HCT116 (cell line): Measurements from ENCODE around the gene KAT6B. TPM values are rescaled to one million over a fixed set of nuclear protein-coding genes. Genes with fewer than 3 reads are reported as not detected.

Source experiments
- ATAC-seq: fragments of 200-7000 bp; cut with Tn5 transposase; 2 replicates; pipeline ENCODE4 v1.9.1; 2020; ENCODE audit warnings: mild to moderate bottlenecking, moderate library complexity
- BruUV-seq: library from RNA; stranded (reverse); fragments of 400-500 nt; replicated peaks from 2 replicates; lab custom pipeline; 2021; lab: Mats Ljungman, UMichigan
- CTCF ChIA-PET: fragments of 300-600 bp; sonication (Branson Sonifier 250); formaldehyde crosslinking; loops from one replicate; lab custom pipeline; 2021; ENCODE audit warnings: antibody characterized with exemption; lab: Charles Lee
- POLR2A ChIA-PET: fragments of 300-600, 350-600 bp; sonication (Branson Sonifier 250); formaldehyde crosslinking; loops from one replicate; lab custom pipeline; 2021; ENCODE audit warnings: antibody characterized with exemption; lab: Charles Lee
- RAD21 ChIA-PET, 2 experiments: fragments of 300-600 bp; sonication (Branson Sonifier 250); formaldehyde crosslinking; loops; one replicate each; lab custom pipeline; 2023; ENCODE audit warnings: low total read pairs in 2 of 2; ENCODE audit not compliant: uncharacterized antibody in 2 of 2, unreplicated experiment in 2 of 2, low non-redundant PET in 1 of 2; lab: Charles Lee
- DNase-seq: peaks from one replicate; pipeline ENCODE4 v3.0.0-alpha.2; 2010; ENCODE audit warnings: low read depth, low spot score
- H2AFZ ChIP-seq: fragments of 200-600 bp; shearing (Covaris generic), sonication (generic); 2 replicates; pipeline ENCODE4 v1.6.1; 2017; ENCODE audit warnings: low read depth, mixed run types, mixed read lengths, antibody characterized with exemption, low read length; ENCODE audit not compliant: poor library complexity, severe bottlenecking
- H3K27ac ChIP-seq: 2 replicates; pipeline ENCODE4 v1.5.1; 2012; ENCODE audit warnings: low read depth, low read length
- H3K27me3 ChIP-seq: fragments of 200-600 bp; sonication (generic); 2 replicates; pipeline ENCODE4 v1.6.1; 2016; ENCODE audit warnings: mixed run types, low read length, mixed read lengths; ENCODE audit not compliant: insufficient read depth
- H3K36me3 ChIP-seq, 2 experiments: fragments of 200-500 bp in 1 of 2; fragments of 200-600 bp in 1 of 2; sonication (Bioruptor generic) in 1 of 2; sonication (generic) in 1 of 2; 2 replicates each; pipeline versions ENCODE4 v1.5.1 to v1.6.1; 2014 to 2016; ENCODE audit warnings: low read length in 2 of 2, inconsistent platforms in 1 of 2, mixed read lengths in 1 of 2, mixed run types in 1 of 2; ENCODE audit not compliant: insufficient read depth in 2 of 2, control insufficient read depth in 1 of 2
- H3K4me1 ChIP-seq, 2 experiments: fragments of 200-600 bp in 1 of 2; sonication (generic) in 1 of 2; 2 replicates each; pipeline versions ENCODE4 v1.5.1 to v1.6.1; 2012 to 2017; ENCODE audit warnings: low read length in 2 of 2, inconsistent platforms in 1 of 2, mild to moderate bottlenecking in 1 of 2, mixed read lengths in 1 of 2, mixed run types in 1 of 2, moderate library complexity in 1 of 2; ENCODE audit not compliant: insufficient read depth in 2 of 2, control insufficient read depth in 1 of 2
- H3K4me2 ChIP-seq: fragments of 200-600 bp; sonication (generic); 2 replicates; pipeline ENCODE4 v1.6.1; 2017; ENCODE audit warnings: mixed run types, low read length, mixed read lengths
- H3K4me3 ChIP-seq, 2 experiments: fragments of 200-600 bp in 1 of 2; sonication (generic) in 1 of 2; replicated peaks in 1 of 2; 2 replicates each; pipeline ENCODE4 v1.5.1; 2011 to 2016; ENCODE audit warnings: low read length in 2 of 2, control low read depth in 1 of 2, low read depth in 1 of 2, mild to moderate bottlenecking in 1 of 2, mixed read lengths in 1 of 2, mixed run types in 1 of 2
- H3K79me2 ChIP-seq: fragments of 200-600 bp; sonication (generic); 2 replicates; pipeline ENCODE4 v1.6.1; 2017; ENCODE audit warnings: mild to moderate bottlenecking, mixed run types, low read length, moderate library complexity, mixed read lengths; ENCODE audit not compliant: insufficient read depth
- H3K9ac ChIP-seq: fragments of 200-600 bp; sonication (generic); 2 replicates; pipeline ENCODE4 v1.6.1; 2016; ENCODE audit warnings: low read length, mixed read lengths
- H3K9me2 ChIP-seq: fragments of 200-600 bp; sonication (generic), shearing (Covaris generic); 2 replicates; pipeline ENCODE4 v1.6.1; 2017; ENCODE audit warnings: mixed run types, mild to moderate bottlenecking, moderate library complexity; ENCODE audit not compliant: insufficient read depth
- H3K9me3 ChIP-seq, 2 experiments: fragments of 200-500 bp in 1 of 2; fragments of 200-600 bp in 1 of 2; sonication (Bioruptor generic) in 1 of 2; sonication (generic) in 1 of 2; 2 replicates each; pipeline ENCODE4 v1.6.1; 2014 to 2017; ENCODE audit warnings: low read length in 2 of 2, mixed read lengths in 2 of 2, inconsistent platforms in 1 of 2, low read depth in 1 of 2, mild to moderate bottlenecking in 1 of 2, mixed run types in 1 of 2, moderate library complexity in 1 of 2; ENCODE audit not compliant: control insufficient read depth in 1 of 2, insufficient read depth in 1 of 2
- H4K20me1 ChIP-seq: fragments of 200-600 bp; sonication (generic), shearing (Covaris generic); 2 replicates; pipeline ENCODE4 v1.6.1; 2017; ENCODE audit warnings: mixed run types, mild to moderate bottlenecking, moderate library complexity; ENCODE audit not compliant: insufficient read depth
- ATF3 ChIP-seq: IDR thresholded peaks from 2 replicates; pipeline ENCODE4 v1.6.1; 2012
- CEBPB ChIP-seq: IDR thresholded peaks from 2 replicates; pipeline ENCODE4 v1.6.1; 2012; ENCODE audit warnings: low read depth
- CTCF ChIP-seq, 3 experiments: fragments of 200-600 bp in 1 of 3; sonication (generic) in 1 of 3; IDR thresholded peaks in 2 of 3; conservative IDR thresholded peaks in 1 of 3; 2 replicates each; pipeline ENCODE4 v1.5.1; 2012 to 2017; ENCODE audit warnings: low read depth in 2 of 3, low read length in 2 of 3, antibody characterized with exemption in 1 of 3, borderline replicate concordance in 1 of 3, control low read depth in 1 of 3, mild to moderate bottlenecking in 1 of 3, mixed read lengths in 1 of 3, mixed run types in 1 of 3, moderate library complexity in 1 of 3; ENCODE audit not compliant: insufficient read depth in 1 of 3
- ELF1 ChIP-seq: IDR thresholded peaks from 2 replicates; pipeline ENCODE4 v1.6.1; 2012; ENCODE audit warnings: low read depth, borderline replicate concordance
- FOSL1 ChIP-seq: IDR thresholded peaks from 2 replicates; pipeline ENCODE4 v1.6.1; 2012; ENCODE audit warnings: low read depth
- JUND ChIP-seq: IDR thresholded peaks from 2 replicates; pipeline ENCODE4 v1.6.1; 2012
- POLR2A ChIP-seq: IDR thresholded peaks from 2 replicates; pipeline ENCODE4 v1.7.0; 2011; ENCODE audit warnings: borderline replicate concordance; ENCODE audit not compliant: insufficient read depth, insufficient read length; ENCODE audit errors: extremely low read depth
- RAD21 ChIP-seq: IDR thresholded peaks from 2 replicates; pipeline ENCODE4 v1.6.1; 2012; ENCODE audit warnings: low read depth, mild to moderate bottlenecking
- REST ChIP-seq: IDR thresholded peaks from 2 replicates; pipeline ENCODE4 v1.6.1; 2012; ENCODE audit warnings: low read depth
- TCF7L2 ChIP-seq: IDR thresholded peaks from 2 replicates; pipeline ENCODE4 v1.7.0; 2011; ENCODE audit warnings: borderline replicate concordance, inconsistent platforms; ENCODE audit not compliant: insufficient read depth, insufficient read length; ENCODE audit errors: extremely low read depth
- YY1 ChIP-seq: IDR thresholded peaks from 2 replicates; pipeline ENCODE4 v1.6.1; 2011; ENCODE audit warnings: low read length, low read depth, moderate library complexity, mild to moderate bottlenecking; ENCODE audit not compliant: insufficient replicate concordance; ENCODE audit errors: extremely low read depth
- ZBTB33 ChIP-seq: IDR thresholded peaks from 2 replicates; pipeline ENCODE4 v1.6.1; 2011; ENCODE audit warnings: mild to moderate bottlenecking, low read length, moderate library complexity; ENCODE audit not compliant: insufficient replicate concordance; ENCODE audit errors: extremely low read depth
- ZNF274 ChIP-seq: fragments of 200-500 bp; sonication (Bioruptor generic); IDR thresholded peaks from 2 replicates; pipeline ENCODE4 v1.6.1; 2014; ENCODE audit warnings: mild to moderate bottlenecking, low read depth, low read length, inconsistent platforms
- intact Hi-C: fragments of 100-400 bp; cut with micrococcal nuclease; formaldehyde crosslinking; loops from 2 replicates; pipeline ENCODE4 v1.10.0; 2022
- total RNA-seq: library from RNA; stranded (reverse); gene quantifications from one replicate; pipeline ENCODE4 v1.2.1, GENCODE V29; 2021; ENCODE audit not compliant: unreplicated experiment

Gene KAT6B
- total RNA-seq, 1 experiment from 2014 or later, result 17.8 TPM

- TF ChIP-seq CEBPB, result no peak
- TF ChIP-seq POLR2A, result no peak
Measured at GRCh38 chr10:74846958-74847357, 20.6 kb downstream of the KAT6B start (continued).

GRCh38 chr10:74851831-74852230, 25.4 kb downstream of the KAT6B start:
- no peak for ATAC-seq
- Histone ChIP-seq H3K4me2 (no peak overlapping the region), H2AFZ (no peak overlapping the region), H3K4me1 (peaks cover 0 to 2% of the 10 kb centered on the region in 2 experiments; a peak in 1 of 4 replicates), H3K9ac (no peak overlapping the region), H3K4me3 (no peak overlapping the region), H4K20me1 (no peaks in the 10 kb centered on the region), H3K9me3 (no peaks in the 10 kb centered on the region), H3K27me3 (no peaks in the 10 kb centered on the region), H3K9me2 (no peaks in the 10 kb centered on the region), H3K79me2 (peaks cover 22% of the 10 kb centered on the region), H3K27ac (no peak overlapping the region), H3K36me3 (no peaks in the 10 kb centered on the region)
- RAD21 ChIA-PET, result no interaction called here
- TF ChIP-seq POLR2A (no peak), ZNF274 (no peak), FOSL1 (no peak), YY1 (no peak), CEBPB (no peak), ELF1 (no peak), RAD21 (no peak), CTCF (IDR thresholded peaks at IDR 0.05 in 2 of 3, conservative IDR thresholded peaks at IDR 0.05 in 1 of 3; ENCODE audit: borderline replicate concordance in 1 of 3, insufficient read depth in 1 of 3, low read depth in 2 of 3, low read length in 2 of 3) (no peak), JUND (no peak), TCF7L2 (no peak), ATF3 (no peak), REST (no peak), ZBTB33 (no peak)
- POLR2A ChIA-PET, result no interaction called here
- intact Hi-C loops, result no loop called here
- DNase-seq, result no peak
- no TSS peak for BruUV-seq
- CTCF ChIA-PET, result no interaction called here
